Stimulated activated CD4-positive, alpha-beta T cell treated with anti-CD3 and anti-CD28 coated beads, TNF-alpha, amount 100 ng/mL, for 4 hours (primary cell): ENCODE results near the gene PREX1.

Experiments
- DNase-seq, 3 experiments: peaks; one replicate each; pipeline ENCODE4 v3.0.0-alpha.2; 2020; ENCODE audit warnings: low read depth in 3 of 3

The PREX1 gene

DNA sequence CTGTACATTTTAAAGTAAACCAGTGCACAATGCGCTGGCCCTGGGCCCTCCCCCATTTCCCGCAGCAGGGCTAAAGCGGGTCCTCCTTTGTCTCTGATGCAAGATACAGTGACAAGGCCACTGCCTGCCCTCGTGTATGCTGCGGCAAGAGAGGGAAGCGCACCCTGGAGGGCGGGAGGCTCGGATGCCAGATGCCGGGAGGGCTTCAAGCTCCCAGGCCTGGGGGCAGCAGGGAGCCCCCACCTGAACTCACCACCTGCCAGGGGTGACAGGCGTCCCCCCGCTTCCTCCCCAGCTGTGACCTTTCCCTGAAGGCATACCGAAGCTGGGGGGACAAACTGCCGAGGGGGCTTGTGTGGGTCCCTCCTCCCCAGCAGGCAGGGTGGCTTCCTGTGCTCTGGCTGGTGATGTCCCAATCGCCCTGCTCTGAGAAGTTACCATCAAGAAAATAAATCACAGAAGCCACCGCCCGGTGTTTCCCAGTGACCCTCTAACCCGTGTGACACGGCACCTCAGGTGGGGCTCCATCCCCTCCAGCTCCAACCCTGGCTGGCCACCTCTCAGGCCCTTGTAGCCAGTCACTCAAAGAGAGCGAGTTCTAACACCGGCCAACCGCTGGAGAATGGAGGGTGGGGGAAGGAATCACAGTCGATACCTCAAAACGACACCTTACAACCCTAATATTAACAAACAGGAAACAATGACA lies 203.3 kb downstream of the PREX1 start:
- DNase-seq: no peak

GRCh38 chr20:48623906-48624265 lies 203.9 kb downstream of the PREX1 start:
- DNase-seq: no peak

DNA sequence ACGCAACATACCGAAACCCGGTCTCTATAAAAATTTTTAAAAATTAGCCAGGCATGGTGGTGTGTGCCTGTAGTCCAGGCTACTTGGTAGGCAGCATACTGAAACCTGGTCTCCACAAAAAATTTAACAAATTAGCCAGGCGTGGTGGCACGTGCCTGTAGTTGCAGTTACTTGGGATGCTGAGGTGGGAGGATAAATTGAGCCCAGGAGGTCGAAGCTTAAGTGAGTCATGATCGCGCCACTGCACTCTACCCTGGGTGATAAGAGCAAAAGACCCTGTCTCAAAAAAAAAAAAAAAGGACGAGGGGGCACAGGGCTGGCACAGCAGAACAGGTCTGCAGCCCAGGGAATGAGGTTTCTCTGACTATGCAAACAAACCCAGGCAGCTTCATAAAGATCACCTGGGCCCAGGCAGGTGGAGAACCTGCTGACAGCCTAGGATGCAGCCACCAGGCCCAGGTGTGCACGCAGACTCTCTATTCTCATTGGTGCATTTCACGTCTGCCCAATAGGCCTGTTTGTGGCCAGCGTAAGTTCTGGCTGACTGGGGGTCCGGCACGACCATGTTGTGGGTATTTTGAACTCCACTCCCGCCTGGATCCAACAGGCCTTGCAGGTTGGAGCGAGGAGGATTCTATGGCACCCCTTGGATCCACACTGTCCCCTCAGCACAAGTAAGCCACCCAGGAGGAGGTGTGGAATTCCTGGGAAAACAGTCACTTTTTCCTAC lies 204.5 kb downstream of the PREX1 start:
- no peak for DNase-seq

DNA sequence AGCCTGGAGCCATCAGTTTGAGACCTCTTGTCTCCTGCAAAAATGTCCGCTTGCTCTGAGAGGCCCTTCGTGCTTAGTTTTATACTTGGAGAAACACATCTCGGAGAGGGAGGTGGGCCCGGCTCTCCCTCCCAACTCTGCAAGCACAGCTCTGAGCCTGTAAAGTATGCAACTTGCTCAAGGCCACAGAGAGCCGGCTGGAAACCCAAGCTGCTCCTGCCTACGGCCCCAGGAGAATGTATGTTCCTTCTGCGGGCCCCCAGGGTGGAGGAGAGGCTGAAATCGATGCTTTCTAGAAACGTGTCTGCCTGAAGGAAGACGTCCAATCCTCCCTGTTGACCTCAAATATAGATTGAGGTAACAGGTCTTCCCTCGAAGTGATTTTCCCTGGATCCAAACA lies 205.4 kb downstream of the PREX1 start:
- no peak for DNase-seq

GRCh38 chr20:48621376-48622078 lies 206.3 kb downstream of the PREX1 start:
- no peak for DNase-seq

DNA sequence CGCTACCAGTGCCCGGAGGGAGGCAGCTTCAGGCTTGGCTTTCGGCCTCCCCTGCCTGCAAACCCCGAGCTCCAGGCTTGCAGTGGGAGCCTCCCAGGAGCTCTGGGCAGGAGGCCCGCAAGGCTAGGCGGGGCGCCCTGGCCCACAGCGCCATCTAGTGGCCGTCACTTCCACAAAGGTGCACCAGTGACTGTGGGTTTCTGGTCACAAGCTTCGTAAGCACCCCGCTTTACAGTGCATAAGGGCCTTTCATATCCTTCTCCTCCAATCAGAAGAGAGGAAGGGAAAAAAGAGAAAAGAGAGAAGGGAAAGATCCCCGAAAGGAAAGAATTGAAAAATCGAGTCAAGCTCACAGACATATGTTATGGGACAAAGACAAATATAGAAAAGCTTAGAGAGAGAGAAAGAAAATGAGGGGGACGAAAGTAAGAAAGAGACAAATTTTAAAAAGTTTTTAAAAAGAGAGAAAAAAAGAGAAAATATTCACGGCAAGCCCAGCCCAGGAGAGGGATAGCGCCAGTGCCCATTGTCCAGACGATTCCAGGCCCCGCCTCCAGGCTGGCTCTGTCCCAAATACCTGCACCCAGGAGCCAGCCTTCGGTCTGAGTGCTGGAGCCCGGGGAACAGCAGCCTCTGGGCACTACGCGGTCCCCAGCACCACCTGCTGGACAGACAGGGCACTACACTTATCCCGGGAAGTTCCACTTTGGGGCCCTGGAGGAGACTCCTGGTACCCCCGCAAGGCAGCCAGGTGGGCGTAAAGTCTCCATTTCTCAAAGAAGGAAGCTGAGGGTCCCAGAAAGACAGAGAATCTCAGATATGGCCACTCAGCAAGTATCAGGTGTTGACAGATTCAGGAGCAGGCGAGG lies 207.1 kb downstream of the PREX1 start:
- peak; percentile 45 to 51 (median 50) for DNase-seq

GRCh38 chr20:48620154-48620506 lies 207.7 kb downstream of the PREX1 start:
- DNase-seq: no peak

- no peak for DNase-seq
Measured at GRCh38 chr20:48619126-48620101, 208.4 kb downstream of the PREX1 start.

DNA sequence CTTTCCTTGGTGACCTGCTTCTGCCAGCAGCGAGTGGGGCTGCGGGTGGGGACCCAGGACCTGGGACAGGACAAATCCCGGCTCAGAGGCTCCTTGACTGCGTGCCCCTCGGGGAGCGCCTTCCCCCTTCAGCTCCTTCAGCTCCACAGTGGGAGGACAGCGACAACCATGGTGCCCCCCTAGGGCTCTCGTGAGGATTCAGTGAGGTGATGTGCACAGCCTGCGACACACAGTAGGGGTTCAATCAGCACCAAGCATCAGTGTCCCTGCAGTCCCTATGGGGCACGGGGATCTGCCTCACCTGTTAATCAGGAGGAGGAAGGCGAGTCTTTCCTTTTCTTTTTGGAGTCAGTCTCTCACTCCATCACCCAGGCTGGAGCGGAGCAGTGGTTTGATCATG lies 209.2 kb downstream of the PREX1 start:
- no peak for DNase-seq

- DNase-seq: no peak
Measured at GRCh38 chr20:48618052-48618451, 209.7 kb downstream of the PREX1 start.

DNA sequence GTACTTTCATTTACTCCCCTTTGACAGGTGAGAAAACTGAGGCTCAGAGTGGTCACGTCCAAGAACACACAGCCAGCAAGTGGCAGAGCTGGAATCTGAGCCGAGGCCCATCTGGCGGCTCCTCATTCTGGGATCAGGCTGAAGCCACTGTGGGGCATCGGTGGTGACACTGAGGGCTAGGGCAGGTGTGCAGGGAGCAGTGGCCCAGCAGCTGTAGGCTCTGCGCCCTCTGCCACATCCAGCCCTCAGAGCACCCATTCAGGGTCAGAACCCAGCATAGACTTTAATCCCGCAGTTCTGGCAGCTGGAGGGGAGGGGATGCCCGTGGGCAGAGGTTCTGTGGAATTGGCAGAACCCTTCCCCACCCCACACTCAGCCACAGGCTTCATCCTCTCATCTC lies 210.3 kb downstream of the PREX1 start:
- no peak for DNase-seq

GRCh38 chr20:48616481-48616880 lies 211.3 kb downstream of the PREX1 start:
- DNase-seq: no peak

DNA sequence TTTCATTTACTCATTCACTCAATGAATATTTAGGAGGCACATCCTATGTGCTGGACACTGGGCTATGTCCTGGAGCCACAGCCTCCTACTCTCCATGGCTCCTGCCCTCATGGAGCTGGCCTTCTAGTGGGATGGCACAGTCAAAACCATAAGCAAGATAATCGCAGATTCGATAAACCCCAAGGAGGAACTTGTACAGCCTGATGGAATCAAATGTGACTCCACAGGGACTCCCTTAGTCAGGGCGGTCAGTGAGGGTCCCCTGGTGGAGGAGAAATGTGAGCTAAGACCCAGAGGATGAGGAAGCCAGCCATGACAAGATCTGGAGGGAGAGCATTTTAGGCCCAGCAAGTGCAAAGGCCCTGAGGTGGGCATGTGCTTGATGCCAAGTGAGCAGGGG lies 211.9 kb downstream of the PREX1 start:
- no peak for DNase-seq

- DNase-seq: no peak
Measured at GRCh38 chr20:48614593-48615274, 213.1 kb downstream of the PREX1 start.

DNA sequence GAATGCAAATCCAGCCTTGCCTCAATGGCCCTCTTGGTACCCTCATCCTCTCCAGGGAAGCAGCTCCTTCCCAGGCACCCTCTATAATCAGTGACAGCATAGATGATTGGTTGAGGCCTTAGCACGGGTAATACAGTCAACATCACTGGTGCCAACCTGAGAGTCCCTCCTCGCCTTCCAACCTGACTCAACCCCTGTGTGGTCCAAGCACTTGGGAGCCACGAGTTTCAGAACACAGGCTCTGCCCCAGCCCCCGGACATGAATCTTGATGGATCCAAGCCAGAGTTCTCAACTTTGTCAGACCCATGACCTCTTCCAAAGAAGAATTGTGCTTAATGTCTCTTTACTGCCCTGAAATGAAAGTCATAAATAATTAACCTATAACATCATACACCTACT lies 213.9 kb downstream of the PREX1 start:
- no peak for DNase-seq

GRCh38 chr20:48612335-48612734 lies 215.5 kb downstream of the PREX1 start:
- no peak for DNase-seq

- no peak for DNase-seq
Measured at GRCh38 chr20:48610996-48611395, 216.8 kb downstream of the PREX1 start.

GRCh38 chr20:48609491-48609978 lies 218.3 kb downstream of the PREX1 start:
- DNase-seq: no peak

DNA sequence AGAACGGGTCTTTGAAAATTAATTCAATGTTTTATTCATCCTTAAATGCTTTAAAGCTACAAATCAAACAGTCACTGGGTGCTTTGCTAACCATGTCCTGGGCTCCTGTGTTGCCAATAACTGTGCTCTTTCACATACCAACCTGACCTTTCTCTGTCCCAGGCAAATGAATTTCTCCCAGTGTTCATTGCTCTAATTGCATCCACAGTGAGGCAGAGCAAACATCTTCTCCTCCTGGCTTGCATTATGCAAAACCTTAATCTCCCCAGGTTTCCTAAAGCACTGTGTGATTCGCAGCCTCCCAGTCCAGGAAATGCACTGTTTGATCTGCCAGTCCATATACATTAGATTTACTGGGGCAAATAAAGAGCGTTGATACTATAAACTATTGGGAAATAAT lies 219.0 kb downstream of the PREX1 start:
- DNase-seq: no peak

- DNase-seq: no peak
Measured at GRCh38 chr20:48607544-48607865, 220.3 kb downstream of the PREX1 start.
